GM12892 (cell line): ENCODE results near the gene NXPH4.

Experiments used
- POLR2A ChIP-seq: IDR thresholded peaks from 2 replicates; pipeline ENCODE4 v1.6.1; 2011; ENCODE audit warnings: low read depth, low read length, control low read depth
- POLR2AphosphoS5 ChIP-seq: IDR thresholded peaks from 2 replicates; pipeline ENCODE4 v1.6.1; 2011; ENCODE audit warnings: low read depth, low read length, control low read depth

- TF ChIP-seq POLR2AphosphoS5 = no peak
- TF ChIP-seq POLR2A = no peak
Observed at GRCh38 chr12:57272337-57273151, 56.0 kb downstream of the NXPH4 start.
